ENCODE results near the gene HNRNPK.

HNRNPK gene
- total RNA-seq: 476 to 619 (median 526) reads per million in 17 experiments

DNA sequence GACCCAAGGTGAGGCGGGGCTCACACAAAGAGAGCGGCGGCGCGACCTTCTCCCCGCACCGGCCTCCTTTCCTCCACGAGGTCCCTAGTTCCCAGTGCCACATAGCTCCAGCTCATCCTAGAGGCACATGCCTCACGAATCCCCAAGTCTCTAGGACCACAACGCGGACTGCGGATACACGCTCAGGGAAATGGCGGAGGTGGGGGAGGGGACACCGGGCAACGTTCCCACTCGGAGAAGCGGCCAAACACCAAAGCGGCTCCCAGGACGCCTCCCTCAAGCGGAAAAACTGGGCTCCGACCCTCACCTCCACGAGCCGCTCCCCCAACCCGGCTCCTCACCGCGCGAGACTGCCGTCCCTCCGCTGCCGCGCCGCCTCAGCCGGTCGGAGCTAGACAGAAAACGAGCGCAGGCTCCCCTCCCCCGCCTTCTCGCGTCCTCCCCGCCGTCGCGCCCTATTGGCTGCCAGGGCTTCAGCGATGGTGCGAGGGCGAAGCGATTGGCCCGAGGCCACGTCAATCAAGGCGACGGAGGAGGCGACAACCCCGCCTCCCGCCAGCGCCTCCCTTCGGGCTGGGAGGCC, at the start of gene HNRNPK:
HNRNPK (minus strand) TSS at position 404 of the 583 bp plus-strand sequence. CDS start 1,963 bp downstream, outside the sequence.
- peak; percentile 99 to 100 (median 100) for DNase-seq

GRCh38 chr9:84027201-84027600, 47.2 kb upstream of the HNRNPK start:
- DNase-seq: no peak

DNA sequence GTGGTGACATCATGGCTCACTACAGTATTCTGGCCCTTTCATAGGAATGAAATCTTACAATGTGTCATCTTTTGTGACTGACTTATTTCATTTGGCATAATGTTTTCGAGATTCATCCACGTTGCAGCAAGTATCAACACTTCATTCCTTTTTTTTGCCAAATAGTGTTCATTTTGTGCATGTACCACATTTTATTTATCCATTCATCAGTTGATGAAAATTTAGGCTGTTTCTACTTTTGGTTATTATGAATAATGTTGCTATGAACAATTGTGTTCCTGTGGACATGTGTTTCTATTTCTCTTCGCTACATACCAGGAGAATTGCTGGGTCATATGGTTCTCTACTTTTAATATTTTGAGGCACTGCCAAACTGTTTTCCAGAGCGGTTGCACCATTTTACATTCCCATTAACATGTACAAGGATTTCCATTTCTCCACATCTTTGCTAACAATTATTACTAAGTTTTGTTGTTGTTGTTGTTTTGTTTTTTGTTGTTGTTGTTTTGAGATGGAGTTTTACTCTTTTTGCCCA, 44.1 kb upstream of the HNRNPK start:
- DNase-seq: no peak

GRCh38 chr9:84007662-84008061, 27.6 kb upstream of the HNRNPK start:
- no peak for DNase-seq

- DNase-seq: no peak
These were observed 23.2 kb upstream of the HNRNPK start for GRCh38 chr9:84003246-84003645.

- DNase-seq: no peak
These were observed 22.3 kb upstream of the HNRNPK start for GRCh38 chr9:84002344-84002743.

GRCh38 chr9:84001621-84002020, 21.6 kb upstream of the HNRNPK start:
- DNase-seq: peak; percentile 16 to 69 (median 44)

- no peak for DNase-seq
These were observed 20.2 kb upstream of the HNRNPK start for GRCh38 chr9:84000186-84000585.

DNA sequence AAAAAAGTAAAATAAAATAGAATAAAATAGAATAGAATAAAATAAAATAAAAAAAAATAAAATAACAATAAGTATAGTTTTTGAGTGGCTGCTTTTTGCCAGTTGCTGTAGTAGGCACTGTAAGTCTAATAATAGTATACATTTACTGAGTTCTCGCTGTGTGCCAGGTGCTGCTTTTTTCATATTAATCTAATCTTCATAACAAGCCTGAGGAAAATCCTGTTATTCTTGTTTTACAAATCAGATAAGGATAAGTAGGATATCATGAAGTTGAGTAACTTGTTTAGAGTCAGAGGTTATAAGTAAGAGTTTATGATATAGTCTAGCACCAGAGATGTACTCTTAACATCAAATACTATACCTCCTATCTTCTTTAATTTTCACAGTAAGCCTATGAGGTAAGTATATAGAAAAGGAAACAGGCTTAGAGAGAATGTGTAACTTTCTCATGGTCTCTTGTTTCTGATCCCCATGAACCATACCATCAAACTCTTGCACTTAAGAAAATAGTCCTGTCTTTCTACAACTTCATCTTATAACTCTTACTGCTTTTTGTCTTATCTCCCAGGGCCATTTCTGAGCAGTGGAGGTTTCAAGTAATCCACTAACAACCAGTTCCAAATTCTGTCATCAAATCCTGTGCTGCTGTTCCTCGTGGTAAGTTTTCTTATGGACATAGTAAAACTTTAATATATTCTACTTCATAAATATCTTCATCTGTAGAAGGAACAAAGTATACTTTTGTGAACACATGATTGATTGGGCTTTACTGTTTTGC, 19.3 kb upstream of the HNRNPK start:
- DNase-seq: no peak

DNA sequence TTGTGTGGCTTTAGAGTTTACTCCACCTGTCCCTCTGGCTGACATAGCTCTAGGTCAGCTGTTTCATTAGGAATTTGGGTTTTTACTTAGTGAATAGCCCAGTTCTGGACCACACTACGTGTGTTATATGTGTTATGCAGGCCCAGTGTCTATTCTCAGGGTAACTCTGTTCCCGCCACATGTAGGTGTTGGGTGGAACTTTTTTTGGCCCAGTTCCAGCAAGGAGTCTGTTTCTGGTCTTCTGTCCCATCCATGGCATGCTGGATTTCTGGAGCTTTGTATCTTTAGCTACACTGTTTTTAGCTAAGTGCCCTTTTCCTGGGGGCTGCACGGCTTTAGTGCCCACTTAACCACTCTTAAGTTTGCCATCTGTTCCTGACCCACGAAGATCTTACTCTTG, 16.1 kb upstream of the HNRNPK start:
- no peak for DNase-seq

- DNase-seq: no peak
These were observed 12.9 kb upstream of the HNRNPK start for GRCh38 chr9:83992901-83993300.

DNA sequence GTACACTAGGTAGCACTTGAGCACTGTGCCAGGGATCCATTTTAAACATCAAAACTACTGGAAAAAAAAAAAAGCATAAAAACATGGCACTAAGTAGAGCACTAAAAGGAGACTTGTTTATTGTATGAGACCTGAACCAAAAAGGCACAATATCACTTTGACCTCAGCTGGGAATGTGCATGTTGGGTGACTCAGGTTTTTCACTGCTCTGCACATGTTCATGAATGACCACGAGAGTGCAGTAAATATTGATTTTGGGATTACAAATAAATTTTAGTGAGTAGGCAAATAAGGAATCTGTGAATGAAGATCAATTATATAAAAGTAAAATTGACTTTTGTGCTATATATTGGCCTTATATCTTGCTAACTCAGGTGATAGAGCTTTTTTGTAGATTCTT, 12.4 kb upstream of the HNRNPK start:
- DNase-seq: no peak

GRCh38 chr9:83991355-83991754, 11.3 kb upstream of the HNRNPK start:
- no peak for DNase-seq

GRCh38 chr9:83988411-83988810, 8.4 kb upstream of the HNRNPK start:
- DNase-seq: no peak

DNA sequence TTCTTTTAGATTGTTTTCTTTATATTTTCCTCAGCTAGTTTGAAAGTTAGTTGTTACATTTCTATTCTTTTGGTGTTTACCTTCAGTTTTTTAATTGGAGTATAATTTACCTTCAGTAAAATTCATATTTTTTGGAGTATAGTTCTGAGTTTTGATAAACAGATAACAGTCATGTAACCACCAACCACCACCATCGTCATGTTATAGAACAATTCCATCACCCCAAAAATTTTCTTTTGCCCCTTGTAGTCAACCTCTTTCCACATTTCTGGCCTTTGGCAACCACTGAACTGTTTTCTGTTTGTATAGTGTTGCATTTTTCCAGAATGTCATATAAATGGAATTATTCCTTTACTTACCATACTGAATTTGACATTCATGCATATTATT, 7.4 kb upstream of the HNRNPK start:
- DNase-seq: no peak

- peak in 1 of 4 experiments; percentile 4 for DNase-seq
These were observed 6.9 kb upstream of the HNRNPK start for GRCh38 chr9:83986765-83987401.

- no peak for DNase-seq
These were observed 6.2 kb upstream of the HNRNPK start for GRCh38 chr9:83986195-83986594.

DNA sequence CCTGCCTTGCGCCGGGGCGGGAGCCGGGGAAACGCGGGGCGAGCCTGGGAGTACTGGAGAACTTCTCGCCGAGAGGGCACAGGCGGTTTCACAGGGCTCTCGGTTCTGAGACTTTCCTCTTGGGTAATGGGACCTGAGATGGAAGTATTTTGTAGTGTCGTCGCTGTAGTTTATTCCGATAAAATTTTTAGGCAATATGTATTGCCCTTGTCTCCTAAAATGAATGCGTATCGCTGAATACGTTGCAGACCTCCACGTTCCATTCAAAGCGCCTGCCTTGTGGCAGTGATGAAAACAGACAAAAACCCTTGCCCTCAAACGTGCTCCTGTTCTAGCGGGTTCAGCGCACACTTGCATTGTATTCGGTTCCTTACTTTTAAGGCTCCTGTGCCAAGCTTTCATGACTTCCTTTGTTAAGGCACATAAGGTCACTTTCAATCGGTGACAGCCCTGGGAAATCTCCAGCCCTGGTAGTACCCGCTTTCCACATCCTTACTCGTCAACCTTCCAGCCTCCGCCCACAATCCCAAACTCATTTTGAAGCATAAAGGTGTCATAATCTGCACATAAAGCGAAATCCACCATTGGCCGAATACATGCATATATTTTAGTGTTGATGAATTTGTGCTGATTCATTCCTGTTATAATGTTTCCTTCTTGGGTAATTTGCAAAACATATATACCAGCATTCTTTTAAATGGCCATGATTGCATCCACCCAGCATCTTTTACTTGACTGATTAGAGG, 1.3 kb upstream of the HNRNPK start:
- peak; percentile 56 to 78 (median 64) for DNase-seq

- peak; percentile 99 to 100 (median 100) for DNase-seq
These were observed 545 bp upstream of the HNRNPK start, which contains the start of gene RMI1 for GRCh38 chr9:83980395-83981125. Gene RMI1 (plus strand): TSS chr9:83980805. CDS start chr9:84000987, 20,182 bp downstream.

DNA sequence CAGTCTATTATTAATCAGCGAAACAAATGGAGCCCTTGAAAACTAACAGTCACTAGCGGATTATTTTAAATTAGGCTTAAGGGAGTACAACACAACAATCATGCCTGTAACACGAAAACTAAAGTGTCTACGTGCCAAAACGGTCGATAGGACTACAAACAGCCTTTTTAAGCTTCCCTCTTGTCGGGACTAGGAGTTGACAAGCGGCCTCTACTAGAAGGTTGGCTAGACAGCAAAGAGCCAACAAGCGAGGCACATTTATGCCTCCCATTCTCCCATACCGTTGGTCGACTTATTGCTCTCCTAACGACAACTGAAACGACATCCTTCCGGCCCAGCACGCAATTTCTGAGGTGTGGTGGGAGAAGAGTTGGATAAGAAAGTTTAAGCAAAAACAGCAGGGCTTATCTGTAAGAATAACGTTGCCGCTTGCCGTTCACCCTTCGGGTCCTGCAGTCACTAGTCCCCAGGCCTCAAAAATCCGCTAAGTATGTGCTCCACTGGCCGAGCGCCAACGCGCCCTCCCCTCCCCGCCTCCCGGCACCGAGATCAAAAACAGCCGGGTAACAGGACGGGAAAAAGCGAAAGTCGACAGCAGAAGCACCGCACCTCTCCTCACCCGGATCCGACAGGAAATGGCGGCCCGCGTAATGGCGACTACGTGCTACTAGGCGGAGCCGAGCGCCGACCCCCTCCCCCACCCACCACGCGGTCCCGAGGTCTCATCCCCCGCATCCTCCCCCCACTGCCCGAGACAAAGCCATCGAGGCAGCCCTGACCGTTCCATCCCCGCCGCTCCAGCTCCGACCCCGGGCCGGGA, 813 bp downstream of the HNRNPK start:
- DNase-seq: peak; percentile 81 to 91 (median 86)

DNA sequence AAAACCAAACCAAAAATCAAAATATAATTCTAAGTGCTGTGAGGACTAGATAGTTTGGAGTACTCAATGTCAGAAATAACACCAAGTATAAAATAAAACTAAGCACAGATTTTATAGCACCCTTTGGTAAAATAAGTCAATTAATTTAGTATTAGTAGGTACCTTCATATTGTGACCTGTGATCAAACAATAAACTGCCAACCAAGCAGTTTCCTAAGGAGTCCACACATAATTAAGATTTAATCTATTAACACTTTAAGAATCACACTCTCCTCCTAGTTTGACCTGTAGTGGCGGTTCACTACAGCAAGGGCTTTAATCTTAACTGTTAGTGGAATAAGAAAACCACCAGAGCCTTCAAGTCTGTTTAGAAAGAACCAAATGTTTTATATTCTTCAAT, 2.8 kb downstream of the HNRNPK start:
- no peak for DNase-seq

Measured in suppressor macrophage (primary cell).